HG02759 (cell line): ENCODE measurements around the gene CREB5.

Source experiments
- ATAC-seq: cut with Tn5 transposase; IDR thresholded peaks from one replicate; pipeline ENCODE4 v1.9.1; 2021; ENCODE audit warnings: mild to moderate bottlenecking, moderate library complexity; ENCODE audit not compliant: unreplicated experiment

Gene CREB5

DNA sequence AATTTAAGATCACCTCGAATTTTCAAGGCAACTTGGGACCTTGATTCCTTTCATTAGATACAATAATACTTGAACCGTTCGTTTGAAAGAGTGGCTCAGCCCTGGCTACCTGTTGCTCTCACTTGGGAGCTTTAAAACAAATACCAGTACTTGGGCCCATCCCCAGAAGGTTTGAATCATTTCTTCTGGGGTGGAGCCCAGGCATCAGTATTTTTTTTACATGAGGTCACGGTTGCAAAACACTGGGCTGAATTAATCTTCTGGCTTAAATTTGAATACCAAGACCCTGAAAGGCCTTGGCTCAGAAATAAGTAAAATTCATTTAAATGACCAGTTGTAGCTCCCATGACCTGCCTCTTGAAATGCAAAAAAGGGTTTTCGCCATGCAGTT is 214.9 kb downstream of the CREB5 start:
- ATAC-seq = no peak

DNA sequence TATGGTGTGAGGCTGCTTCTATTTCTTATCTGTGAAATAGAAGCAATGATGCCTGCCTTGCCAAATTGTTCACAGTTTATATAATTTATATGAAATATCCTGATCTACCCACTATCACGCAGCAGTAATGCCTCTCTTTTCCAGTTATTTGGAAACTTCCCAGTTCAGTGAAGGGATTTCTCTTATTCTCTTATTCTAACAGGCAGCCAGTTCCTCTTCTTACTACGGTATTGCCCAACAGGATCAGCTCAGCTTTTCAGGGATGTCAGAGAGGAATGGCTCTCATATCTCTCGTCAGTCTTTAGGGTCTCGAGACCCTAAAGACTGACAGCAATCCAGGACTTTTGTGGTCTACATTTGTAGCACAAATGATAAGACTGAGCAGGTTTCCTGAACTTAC is 215.6 kb downstream of the CREB5 start:
- ATAC-seq = no peak

DNA sequence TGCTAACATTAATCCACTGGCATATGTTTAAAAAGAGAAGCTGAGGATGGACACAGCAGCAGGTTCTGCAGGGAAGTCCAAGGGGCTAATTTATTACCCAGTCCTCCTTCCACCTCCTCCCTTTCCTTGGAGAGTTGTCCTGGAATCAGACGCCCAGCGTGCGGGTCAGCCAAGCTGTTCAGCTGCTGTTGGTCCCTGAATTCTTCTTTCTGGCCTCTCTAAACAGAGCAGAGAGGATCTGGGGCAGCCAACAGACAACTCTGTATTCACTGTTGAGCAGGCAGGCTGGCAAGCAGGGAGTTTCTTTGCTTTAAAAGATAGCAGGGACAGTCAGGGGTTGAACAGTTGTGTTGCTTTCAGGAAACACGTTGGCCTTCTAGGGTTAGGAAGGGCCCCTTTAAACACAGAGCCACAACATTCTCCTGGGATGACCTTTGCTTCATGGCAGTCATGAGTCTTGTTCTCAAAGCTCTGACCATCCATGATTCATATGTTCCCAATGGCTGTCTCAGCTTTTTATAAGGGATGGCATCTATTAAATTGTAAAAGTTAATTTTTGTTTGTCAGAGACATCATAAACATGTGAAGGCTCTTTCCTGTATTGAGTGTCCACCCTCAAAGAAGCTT is 217.0 kb downstream of the CREB5 start:
- no peak for ATAC-seq

DNA sequence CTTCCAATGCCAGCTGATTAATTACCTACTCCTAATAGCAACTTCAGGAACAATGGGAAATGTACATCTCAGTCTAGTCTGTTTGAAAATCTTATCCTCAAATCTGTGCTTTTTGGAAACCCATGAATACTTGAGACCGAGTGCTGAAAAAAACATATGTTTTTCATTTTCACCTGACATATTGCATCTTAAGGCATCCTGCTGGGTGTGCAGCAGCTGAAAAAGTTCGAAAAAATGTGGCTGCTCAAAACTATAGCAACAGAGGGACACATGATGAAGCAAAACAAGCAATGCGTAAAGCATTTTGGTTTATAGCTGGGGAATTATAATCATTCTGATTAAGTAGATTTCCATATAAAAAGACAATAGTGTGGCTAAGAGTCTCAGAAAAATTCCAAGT is 218.0 kb downstream of the CREB5 start:
- ATAC-seq = no peak

DNA sequence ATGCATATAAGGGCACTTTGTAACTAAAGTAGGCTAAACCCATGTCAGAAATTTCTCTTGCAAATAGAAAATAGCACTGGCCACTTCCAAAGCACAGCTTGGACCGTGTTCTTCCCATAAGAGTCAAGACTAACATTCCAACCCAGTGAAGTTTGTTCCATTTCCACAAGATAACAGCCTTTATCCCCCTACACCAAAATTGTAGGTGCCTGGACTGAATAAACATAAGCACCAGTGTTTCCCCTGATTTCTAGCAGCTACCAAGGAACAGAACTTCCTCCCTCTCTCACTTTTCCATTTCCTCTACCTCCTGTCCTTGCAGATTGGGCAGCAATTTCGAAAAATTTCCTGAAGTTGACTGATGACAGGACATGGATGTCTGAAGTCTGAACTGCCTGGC is 219.7 kb downstream of the CREB5 start:
- no peak for ATAC-seq

DNA sequence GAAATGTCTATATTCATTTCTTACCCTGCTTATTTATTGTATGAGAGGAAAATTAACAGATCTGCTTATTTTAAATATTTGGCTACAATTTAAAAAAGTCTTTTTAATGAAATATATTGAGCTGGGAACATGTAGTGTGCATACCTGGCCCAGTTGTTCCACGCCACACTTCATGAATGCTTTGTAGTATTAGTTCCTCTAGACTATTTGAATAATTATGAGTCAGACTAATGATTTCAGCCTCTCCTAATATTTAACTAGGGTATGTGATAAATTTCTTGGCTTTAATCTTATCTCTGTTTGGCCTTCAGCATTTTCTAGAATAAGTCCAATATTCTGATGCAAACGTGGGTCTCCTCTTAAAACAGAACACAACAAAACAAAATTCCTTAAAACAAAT is 226.6 kb downstream of the CREB5 start:
- no peak for ATAC-seq

DNA sequence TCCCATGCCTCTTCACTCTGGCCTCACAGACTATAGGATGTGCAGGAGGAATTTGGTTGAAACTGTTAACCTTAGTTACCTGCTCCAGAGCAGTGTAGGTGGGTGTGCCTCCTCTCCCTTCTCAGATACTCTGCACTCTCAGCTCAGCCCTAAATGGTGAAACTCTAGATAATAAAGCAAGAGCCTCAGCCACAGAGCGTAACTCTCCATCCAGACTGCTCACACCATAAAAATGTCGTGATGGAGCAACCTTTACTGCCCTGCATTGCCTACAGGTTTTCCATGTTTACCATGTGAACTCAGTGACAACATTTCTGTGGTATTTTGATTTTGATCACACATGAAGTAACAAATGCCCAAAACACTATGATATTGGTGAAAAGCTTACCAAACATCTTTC is 227.7 kb downstream of the CREB5 start:
- ATAC-seq = no peak

DNA sequence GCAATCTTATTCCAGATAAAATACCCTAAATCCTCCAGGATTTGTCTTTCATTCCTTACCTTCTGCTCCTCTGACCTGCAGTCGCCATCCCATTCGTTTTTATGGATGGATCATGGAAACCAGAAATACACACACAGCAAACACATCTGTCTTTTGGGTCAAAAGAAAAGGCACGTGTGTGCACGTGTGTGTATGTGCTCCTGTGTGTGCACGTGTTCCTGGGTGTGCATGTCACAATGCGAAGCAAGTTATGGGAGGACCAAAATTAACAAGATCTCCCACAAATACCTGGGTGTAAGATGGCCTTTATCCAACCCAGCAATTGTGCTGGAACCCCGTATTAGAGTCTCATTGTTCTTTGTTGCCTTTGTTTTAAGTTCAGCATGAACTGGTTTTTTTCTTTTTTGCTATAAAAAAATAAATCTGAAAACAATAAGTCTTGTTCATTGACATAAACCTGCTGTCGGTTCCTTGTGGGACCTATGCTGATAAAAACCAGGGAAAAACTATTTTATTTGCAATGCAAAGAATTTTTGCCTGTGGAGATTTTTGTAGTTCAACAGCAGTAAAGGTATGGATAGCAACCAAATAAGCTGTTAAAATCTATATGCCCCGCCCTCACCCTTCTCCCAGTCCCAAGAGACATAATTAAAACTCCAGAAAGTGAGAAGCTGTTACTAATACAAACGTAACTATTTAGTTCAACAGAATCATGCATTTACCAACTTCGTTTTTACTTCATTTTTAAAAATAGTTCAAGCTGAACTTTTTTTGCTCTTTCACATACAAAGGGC is 229.6 kb downstream of the CREB5 start:
- ATAC-seq = no peak

DNA sequence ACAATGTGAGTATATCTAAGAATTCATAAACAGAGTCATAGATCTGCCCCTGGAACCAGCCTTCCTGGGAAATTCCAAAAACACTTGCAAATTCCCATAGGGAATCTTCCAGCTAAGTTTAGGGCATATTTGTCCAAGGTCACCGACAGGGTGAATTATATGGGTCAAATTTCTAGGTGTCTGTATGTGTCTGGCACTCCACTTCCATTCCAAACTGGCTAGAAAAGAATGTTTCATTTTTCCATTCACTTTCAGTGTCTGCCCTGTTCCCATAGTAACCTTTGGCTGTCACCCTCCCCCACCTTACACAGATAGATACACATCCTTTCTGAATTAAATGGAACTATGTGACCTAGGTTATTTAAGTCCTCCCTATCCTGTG is 230.9 kb downstream of the CREB5 start:
- no peak for ATAC-seq

DNA sequence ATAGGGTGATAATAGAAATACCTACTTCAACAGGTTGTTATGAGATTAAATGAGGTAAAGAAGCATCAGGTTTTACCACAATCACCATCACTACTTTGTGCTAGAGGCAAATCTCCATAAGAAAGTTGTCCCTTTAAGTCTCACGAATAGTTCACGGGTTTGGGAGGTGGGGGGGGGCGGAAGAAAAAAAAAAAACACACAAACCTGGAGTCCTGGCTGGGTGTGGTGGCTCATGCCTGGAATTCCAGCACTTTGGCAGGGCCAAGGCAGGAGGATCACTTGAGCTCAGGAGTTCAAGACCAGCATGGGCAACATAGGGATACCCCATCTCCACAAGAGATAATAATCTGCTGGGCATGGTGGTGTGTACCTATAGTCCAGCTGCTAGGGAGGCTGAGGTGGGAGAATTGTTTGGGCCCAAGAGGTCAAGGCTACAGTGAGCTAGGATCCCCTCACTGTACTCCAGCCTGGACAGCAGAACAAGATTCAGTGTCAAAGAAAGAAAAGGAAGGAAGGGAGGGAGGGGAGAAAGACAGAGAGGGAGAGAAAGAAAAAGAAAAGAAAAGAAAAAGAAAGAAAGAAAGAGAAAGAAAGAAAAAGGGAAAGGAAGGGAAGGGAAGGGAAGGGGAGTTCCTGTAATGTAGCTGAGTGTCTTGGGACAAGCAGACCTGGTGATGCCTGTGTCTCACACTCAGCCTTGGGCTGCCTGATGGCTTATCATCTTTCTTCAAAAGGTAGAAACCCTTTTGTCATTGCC is 231.4 kb downstream of the CREB5 start:
- no peak for ATAC-seq

DNA sequence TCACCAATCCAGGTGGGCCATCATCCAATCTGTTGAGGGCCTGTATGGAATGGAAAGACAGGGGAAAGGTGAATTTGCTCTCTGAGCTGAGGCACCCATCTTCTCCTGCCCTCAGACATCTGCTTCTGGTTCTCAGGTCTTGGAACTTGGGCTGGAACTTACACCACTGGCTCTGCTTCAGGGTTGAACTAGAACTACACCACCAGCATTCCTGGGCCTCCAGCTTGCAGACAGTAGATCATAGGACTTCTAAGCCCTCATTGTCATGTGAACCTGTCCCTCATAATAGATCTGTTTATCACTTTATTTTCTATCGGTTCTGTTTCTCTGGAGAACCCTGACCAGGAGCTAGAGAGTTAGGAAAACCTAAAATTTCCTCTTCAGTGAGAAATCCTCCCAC is 233.5 kb downstream of the CREB5 start:
- no peak for ATAC-seq

DNA sequence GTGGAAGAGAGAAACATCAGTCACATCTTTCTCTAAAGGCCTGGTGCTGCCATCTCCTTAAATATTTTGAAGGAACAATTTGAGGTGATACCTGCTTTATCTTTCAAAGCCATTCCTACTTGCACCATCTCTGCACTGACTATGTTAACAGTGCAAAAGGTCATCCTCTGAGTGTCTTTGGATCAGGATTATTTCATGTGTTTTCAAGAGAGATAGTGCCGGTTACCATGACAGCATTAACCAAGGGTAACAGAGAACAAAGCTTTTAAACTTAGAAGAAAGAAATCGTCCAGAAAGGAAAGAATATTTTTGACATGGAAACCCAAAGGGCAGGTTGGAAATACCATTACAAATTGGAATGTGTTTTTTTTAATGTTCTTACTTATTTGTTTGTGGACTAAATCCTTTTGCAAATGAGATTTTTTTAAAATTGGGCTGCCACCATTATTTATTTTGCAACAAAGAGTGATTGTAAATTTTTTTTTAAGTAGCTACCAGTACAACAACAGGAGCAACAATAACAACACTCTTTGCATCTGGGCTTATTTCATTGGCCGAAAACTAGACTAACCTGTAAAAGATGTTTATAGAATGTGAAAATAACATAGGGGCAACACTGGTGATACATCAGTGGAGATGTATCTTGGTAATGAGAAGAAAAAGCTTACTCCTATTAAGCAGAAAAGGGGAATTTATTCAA is 234.2 kb downstream of the CREB5 start:
- ATAC-seq = no peak

DNA sequence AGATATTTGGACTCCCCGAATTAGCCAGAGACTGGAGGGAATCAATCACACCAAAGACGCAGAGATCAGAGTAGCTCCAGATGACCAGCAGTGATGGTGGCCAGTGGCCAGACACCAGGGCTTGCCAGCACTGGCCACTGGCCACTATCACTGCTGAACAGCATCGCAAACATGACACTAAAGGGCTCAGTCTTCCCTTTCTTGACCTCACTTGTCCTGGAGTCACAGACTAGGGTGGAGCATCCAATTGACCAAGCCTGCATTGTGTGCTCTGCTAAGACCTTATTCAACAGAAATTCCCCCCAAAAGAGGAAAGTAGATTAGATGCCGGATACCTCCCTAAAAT is 234.7 kb downstream of the CREB5 start:
- no peak for ATAC-seq

DNA sequence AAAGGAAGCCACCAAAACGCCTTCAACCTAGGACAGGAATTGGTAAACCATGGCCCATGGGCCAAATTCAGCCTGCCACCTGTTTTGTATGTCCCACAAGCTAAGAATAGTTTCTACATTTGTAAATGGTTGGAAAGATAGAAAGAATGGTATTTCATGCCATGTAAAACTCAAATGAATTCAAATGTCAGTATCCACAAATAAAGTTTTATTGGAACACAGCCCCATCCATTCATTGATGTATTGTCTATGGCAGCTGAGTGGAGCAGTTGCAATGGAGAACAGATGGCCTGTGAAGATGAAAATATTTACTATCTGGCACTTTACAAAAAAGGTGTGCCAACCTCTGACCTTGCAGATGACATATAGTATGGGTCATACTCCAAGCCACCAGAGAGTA is 236.9 kb downstream of the CREB5 start:
- no peak for ATAC-seq

DNA sequence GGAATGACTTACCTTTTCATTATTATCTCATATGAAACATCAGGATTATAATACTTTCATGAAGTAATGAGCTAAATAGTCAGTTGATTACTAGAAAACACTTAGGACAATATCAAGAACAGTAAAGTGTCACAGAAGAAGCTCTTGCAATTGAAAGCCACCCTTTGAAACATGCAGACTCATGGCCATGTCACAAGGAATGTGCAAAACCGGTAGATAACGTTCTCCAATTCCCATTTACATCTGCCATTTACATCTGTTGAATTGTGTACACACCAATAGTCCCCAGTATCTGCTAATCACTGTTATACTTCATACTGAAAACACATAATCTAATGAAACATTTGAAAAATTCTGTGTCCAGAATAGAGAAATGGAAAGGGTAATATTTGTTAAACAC is 237.5 kb downstream of the CREB5 start:
- no peak for ATAC-seq

DNA sequence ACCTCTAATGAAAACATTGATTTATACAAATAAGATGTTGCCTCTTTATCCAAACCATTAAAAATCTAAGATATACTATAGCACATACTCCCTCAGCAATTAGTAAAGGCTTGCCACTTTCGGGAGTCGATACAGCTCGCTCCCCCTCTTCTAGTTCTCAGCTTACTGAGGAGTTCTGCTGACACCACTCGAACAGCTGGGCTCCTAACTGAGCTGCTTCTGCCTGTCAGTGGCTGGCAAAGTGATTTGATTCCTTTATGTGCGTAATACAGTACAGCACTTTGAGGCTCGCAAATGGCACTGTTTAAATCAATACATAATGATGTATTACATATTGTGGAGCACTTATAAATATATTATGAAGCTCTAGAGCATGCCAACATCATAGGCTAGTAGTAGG is 241.8 kb downstream of the CREB5 start:
- ATAC-seq = no peak

DNA sequence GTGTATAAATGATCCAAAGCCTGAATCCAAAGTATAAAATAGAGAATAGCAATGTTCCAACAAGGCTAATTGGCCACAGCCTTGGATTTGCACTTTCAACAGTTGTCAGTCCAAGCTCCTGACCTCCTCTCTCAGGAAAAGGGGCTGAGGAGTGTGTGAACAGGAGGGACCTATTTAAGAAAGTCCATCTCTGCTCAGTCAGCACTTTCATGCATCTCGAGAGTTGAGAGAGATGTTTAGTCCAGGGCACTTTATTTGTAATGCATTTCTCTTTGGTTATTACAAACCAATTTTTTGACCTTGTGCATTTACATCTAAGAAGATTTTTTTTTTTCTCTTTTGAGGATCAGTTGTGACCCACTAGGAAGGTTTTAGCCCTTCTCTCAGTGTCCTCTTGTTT is 244.2 kb downstream of the CREB5 start:
- no peak for ATAC-seq

DNA sequence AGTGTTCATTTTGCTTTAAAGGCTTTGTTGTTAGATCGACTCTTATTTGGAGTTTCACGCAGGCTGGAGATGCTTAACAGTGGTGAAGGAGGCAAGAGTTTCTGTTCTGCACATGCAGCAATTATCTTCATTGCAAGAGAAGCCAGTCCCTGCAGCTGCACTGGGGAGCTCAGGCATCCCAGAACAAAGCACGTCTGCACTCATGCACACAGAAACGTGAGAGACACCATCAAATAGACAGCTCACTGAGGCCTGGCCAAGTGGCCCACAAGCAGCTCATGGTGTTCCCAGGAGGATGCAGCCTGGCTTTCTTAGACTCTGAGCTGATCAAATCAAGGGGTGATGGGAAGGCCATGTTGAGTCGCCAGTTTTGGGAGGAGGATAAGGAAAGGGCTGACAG is 246.1 kb downstream of the CREB5 start:
- ATAC-seq = no peak

DNA sequence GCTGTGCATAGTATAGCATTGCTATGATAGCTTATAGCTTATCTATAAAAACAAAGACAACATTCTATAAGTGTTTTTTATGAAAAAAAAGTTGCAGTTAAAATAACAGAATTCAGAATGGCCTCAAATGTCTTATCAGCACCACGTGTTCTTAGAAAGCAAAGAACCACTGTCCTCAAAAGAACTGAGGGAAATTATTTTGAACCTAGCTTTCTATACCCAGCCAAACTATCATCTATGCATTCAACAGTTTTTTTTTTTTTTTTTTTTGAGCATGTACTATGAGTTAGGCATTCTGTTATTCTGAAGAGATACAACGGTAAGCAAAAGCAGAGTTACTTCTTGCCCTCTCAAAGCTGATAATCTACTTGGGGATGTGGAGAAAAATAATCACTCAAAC is 247.8 kb downstream of the CREB5 start:
- no peak for ATAC-seq

DNA sequence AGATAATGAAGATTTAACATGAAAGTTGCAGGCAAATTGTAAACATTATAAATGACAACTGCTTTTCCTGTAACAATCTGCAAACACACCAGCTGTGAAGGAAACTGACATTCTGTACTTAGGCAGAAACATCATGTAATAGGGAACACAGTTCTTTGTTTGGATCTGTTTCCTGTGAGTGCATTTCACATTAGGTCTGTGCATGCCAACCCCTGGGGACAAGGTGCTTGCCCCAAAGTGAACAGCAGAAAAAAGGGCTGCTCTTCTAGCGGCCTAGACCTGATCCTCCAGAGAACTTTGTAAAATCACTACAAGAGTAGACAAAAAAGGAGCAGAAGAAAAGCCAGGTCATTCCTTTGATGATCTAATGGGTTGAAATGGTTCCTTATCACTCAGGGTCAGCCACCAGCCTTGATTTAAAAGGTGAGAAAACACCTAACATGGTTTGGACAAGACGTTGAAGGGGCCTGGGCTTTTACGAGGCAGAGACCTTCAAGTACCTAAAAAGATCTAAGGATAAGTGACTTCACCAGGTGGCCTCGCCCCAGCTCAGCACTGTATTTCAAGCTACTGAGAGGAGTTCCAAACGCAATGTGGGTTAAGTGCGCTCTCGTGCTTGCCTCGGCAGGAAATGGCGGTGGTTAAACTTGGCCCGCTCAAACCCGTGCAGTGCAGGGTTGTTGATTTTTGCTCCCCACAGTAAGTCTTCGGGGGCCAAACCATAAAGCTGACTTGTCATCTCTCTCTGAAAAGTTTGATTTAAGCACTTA is 249.7 kb downstream of the CREB5 start:
- no peak for ATAC-seq

DNA sequence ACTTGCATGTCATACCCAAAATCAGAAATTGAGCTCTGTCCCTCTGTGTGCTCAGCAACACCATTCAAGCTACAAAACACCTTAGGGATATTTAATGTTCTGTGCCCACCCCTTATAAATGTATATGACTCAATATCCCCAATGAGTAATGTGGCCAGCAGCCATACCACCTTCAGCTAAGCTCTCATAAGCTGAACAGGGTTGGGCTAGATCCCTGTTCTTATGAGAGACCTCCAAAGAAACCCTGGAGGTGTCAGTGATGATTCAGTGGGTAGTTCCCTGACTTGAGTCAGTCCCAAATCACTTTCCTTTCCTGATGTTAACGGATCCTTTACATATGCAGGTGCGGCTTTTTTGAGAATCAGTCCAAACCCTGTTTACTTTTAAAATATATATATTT is 253.8 kb downstream of the CREB5 start:
- no peak for ATAC-seq
